Suppressor macrophage (primary cell): ENCODE measurements around the gene UGT1A5.
"Not testable (repeated sequence)": the region's sequence is repeated elsewhere in the genome, so short reads cannot be mapped to it uniquely, and the experiment has no call there.

Experiments
- DNase-seq, 4 experiments: peaks; one replicate each; pipeline ENCODE4 v3.0.0-alpha.2; 2020 to 2022

UGT1A5 gene

GRCh38 chr2:233746475-233747282 is 34.0 kb downstream of the UGT1A5 start:
- DNase-seq: no peak

- no peak for DNase-seq
These were observed 34.5 kb downstream of the UGT1A5 start for GRCh38 chr2:233747283-233747544.

- DNase-seq: not testable (repeated sequence)
These were observed 38.0 kb downstream of the UGT1A5 start for GRCh38 chr2:233750689-233751088.

- DNase-seq: not testable (repeated sequence)
These were observed 38.7 kb downstream of the UGT1A5 start for GRCh38 chr2:233751212-233752009.

- DNase-seq: no peak
These were observed 42.3 kb downstream of the UGT1A5 start for GRCh38 chr2:233754872-233755611.

GRCh38 chr2:233756429-233757081 is 43.8 kb downstream of the UGT1A5 start:
- DNase-seq: no peak

- no peak for DNase-seq
These were observed 45.4 kb downstream of the UGT1A5 start for GRCh38 chr2:233758141-233758540.

- no peak for DNase-seq
These were observed 46.1 kb downstream of the UGT1A5 start for GRCh38 chr2:233758849-233759248.

GRCh38 chr2:233760043-233760442 is 47.3 kb downstream of the UGT1A5 start, which contains the start of gene UGT1A1:
UGT1A1 (plus strand) TSS chr2:233760270; CDS start chr2:233760288, 18 bp downstream.
- DNase-seq: no peak

- no peak for DNase-seq
These were observed 48.5 kb downstream of the UGT1A5 start for GRCh38 chr2:233761040-233761769.

GRCh38 chr2:233764264-233764663 is 51.6 kb downstream of the UGT1A5 start:
- peak; percentile 5 to 39 (median 33) for DNase-seq

GRCh38 chr2:233764761-233765160 is 52.1 kb downstream of the UGT1A5 start:
- no peak for DNase-seq

- no peak for DNase-seq
These were observed 53.7 kb downstream of the UGT1A5 start for GRCh38 chr2:233766416-233766815.

GRCh38 chr2:233768076-233768475 is 55.4 kb downstream of the UGT1A5 start:
- DNase-seq: no peak

GRCh38 chr2:233769260-233769659 is 56.6 kb downstream of the UGT1A5 start:
- DNase-seq: no peak

GRCh38 chr2:233772153-233772552 is 59.4 kb downstream of the UGT1A5 start:
- DNase-seq: no peak

- no peak for DNase-seq
These were observed 59.9 kb downstream of the UGT1A5 start for GRCh38 chr2:233772583-233772982.

GRCh38 chr2:233773854-233774253 is 61.1 kb downstream of the UGT1A5 start:
- DNase-seq: no peak

- no peak for DNase-seq
These were observed 62.7 kb downstream of the UGT1A5 start for GRCh38 chr2:233775414-233775813.

- no peak for DNase-seq
These were observed 65.3 kb downstream of the UGT1A5 start, which contains the start of gene MROH2A for GRCh38 chr2:233778030-233778429. MROH2A (plus strand) TSS chr2:233778330; CDS start chr2:233779359, 1,029 bp downstream.

GRCh38 chr2:233779722-233780121 is 67.0 kb downstream of the UGT1A5 start:
- DNase-seq: no peak

- DNase-seq: no peak
These were observed 68.1 kb downstream of the UGT1A5 start for GRCh38 chr2:233780771-233781170.
